Activated CD4-positive, alpha-beta memory T cell treated with anti-CD3 and anti-CD28 coated beads, Interleukin-2, amount 10 ng/mL, durations not matched to agents 7 days and 5 days (primary cell): Measurements from ENCODE around the gene CDC42BPA. TPM values are rescaled to one million over a fixed set of nuclear protein-coding genes. Genes with fewer than 3 reads are reported as not detected.
"Not testable (repeated sequence)": the region's sequence is repeated elsewhere in the genome, so short reads cannot be mapped to it uniquely, and the experiment has no call there.

Experiments
- CTCF ChIA-PET: fragments of 350-600 bp; sonication (Branson Sonifier 250); formaldehyde crosslinking; loops from one replicate; lab custom pipeline; 2021; ENCODE audit warnings: antibody characterized with exemption, inconsistent platforms; lab: Charles Lee
- POLR2A ChIA-PET: fragments of 350-600 bp; sonication (Branson Sonifier 250); formaldehyde crosslinking; loops from one replicate; lab custom pipeline; 2021; ENCODE audit warnings: antibody characterized with exemption; lab: Charles Lee
- DNase-seq: peaks from one replicate; pipeline ENCODE4 v3.0.0-alpha.2; 2020
- H3K27ac Mint-ChIP-seq: one replicate; pipeline ENCODE4 v1.8.0; 2021; ENCODE audit warnings: mild to moderate bottlenecking, mixed read lengths
- H3K27me3 Mint-ChIP-seq: one replicate; pipeline ENCODE4 v1.8.0; 2021; ENCODE audit warnings: mixed read lengths
- H3K36me3 Mint-ChIP-seq: one replicate; pipeline ENCODE4 v1.8.0; 2021; ENCODE audit warnings: low read depth, mixed read lengths
- H3K4me1 Mint-ChIP-seq: one replicate; pipeline ENCODE4 v1.8.0; 2021; ENCODE audit warnings: mixed read lengths
- H3K4me3 Mint-ChIP-seq: one replicate; pipeline ENCODE4 v1.8.0; 2021; ENCODE audit warnings: mild to moderate bottlenecking, mixed read lengths
- H3K9me3 Mint-ChIP-seq: one replicate; pipeline ENCODE4 v1.8.0; 2021; ENCODE audit warnings: mixed read lengths
- total RNA-seq, 2 experiments: library from RNA; stranded (reverse); gene quantifications; one replicate each; pipeline ENCODE4 v1.2.3, GENCODE V29; 2021

The CDC42BPA gene
- total RNA-seq = 1 to 10 TPM; 3.1 TPM

GRCh38 chr1:227318016-227318852 is at the start of gene CDC42BPA:
Gene CDC42BPA (minus strand): TSS chr1:227318492. CDS start chr1:227317182, 1,310 bp downstream.
- POLR2A ChIA-PET = interaction anchor here (0.6 to 1.4 kb wide), 2 partner anchors 14 to 848 kb away, joined by 3 read pairs; no protein-coding TSS in a partner anchor

GRCh38 chr1:227368009-227368408 is 49.7 kb upstream of the CDC42BPA start:
- CTCF ChIA-PET = no interaction called here
- H3K27ac Mint-ChIP-seq = no peak overlapping the region
- H3K27me3 Mint-ChIP-seq = peaks cover 4% of the 10 kb centered on the region
- no peak overlapping the region for H3K4me3 Mint-ChIP-seq
- no peaks in the 10 kb centered on the region for H3K4me1 Mint-ChIP-seq
- no peak for DNase-seq
- H3K36me3 Mint-ChIP-seq = no peaks in the 10 kb centered on the region
- POLR2A ChIA-PET = no interaction called here
- no peaks in the 10 kb centered on the region for H3K9me3 Mint-ChIP-seq

More at GRCh38 chr1:227318016-227318852, at the start of gene CDC42BPA:
- peak; percentile 41 for DNase-seq
- Mint-ChIP-seq H3K4me3 (peak within 1 kb of the TSS; percentile 77), H3K4me1 (peaks cover 27% of the 10 kb centered on the region), H3K9me3 (no peaks in the 10 kb centered on the region), H3K36me3 (no peaks in the 10 kb centered on the region), H3K27ac (no peak within 1 kb of the TSS), H3K27me3 (peaks cover 53% of the 10 kb centered on the region)
- CTCF ChIA-PET = no interaction called here

- POLR2A ChIA-PET = no interaction called here
- CTCF ChIA-PET = no interaction called here
- Mint-ChIP-seq H3K9me3 (no peaks in the 10 kb centered on the region), H3K4me1 (no peaks in the 10 kb centered on the region), H3K36me3 (no peaks in the 10 kb centered on the region), H3K27me3 (no peaks in the 10 kb centered on the region), H3K27ac (no peak overlapping the region), H3K4me3 (no peak overlapping the region)
- DNase-seq = no peak
Measured at GRCh38 chr1:227365473-227366431, 47.5 kb upstream of the CDC42BPA start.

- no peak for DNase-seq
- POLR2A ChIA-PET = no interaction called here
- CTCF ChIA-PET = no interaction called here
- no peaks in the 10 kb centered on the region for H3K4me1 Mint-ChIP-seq
- no peaks in the 10 kb centered on the region for H3K27me3 Mint-ChIP-seq
- no peaks in the 10 kb centered on the region for H3K36me3 Mint-ChIP-seq
- no peaks in the 10 kb centered on the region for H3K9me3 Mint-ChIP-seq
- H3K27ac Mint-ChIP-seq = no peak overlapping the region
- H3K4me3 Mint-ChIP-seq = no peak overlapping the region
Measured at GRCh38 chr1:227364657-227365056, 46.4 kb upstream of the CDC42BPA start.

GRCh38 chr1:227363825-227364224 is 45.5 kb upstream of the CDC42BPA start:
- H3K27me3 Mint-ChIP-seq = no peaks in the 10 kb centered on the region
- H3K4me1 Mint-ChIP-seq = no peaks in the 10 kb centered on the region
- H3K36me3 Mint-ChIP-seq = no peaks in the 10 kb centered on the region
- POLR2A ChIA-PET = no interaction called here
- no peak for DNase-seq
- CTCF ChIA-PET = no interaction called here
- H3K4me3 Mint-ChIP-seq = no peak overlapping the region
- no peak overlapping the region for H3K27ac Mint-ChIP-seq
- no peaks in the 10 kb centered on the region for H3K9me3 Mint-ChIP-seq

GRCh38 chr1:227362039-227362438 is 43.7 kb upstream of the CDC42BPA start:
- H3K4me3 Mint-ChIP-seq = no peak overlapping the region
- no peak overlapping the region for H3K27ac Mint-ChIP-seq
- ChIA-PET CTCF (no interaction called here), POLR2A (no interaction called here)
- H3K9me3 Mint-ChIP-seq = no peaks in the 10 kb centered on the region
- no peaks in the 10 kb centered on the region for H3K27me3 Mint-ChIP-seq
- no peaks in the 10 kb centered on the region for H3K4me1 Mint-ChIP-seq
- H3K36me3 Mint-ChIP-seq = no peaks in the 10 kb centered on the region
- DNase-seq = no peak

- no peaks in the 10 kb centered on the region for H3K9me3 Mint-ChIP-seq
- ChIA-PET CTCF (interaction anchor here (0.7 kb wide), 1 partner anchor 20 kb away, joined by 3 read pairs; no protein-coding TSS in a partner anchor), POLR2A (no interaction called here)
- DNase-seq = no peak
- H3K27me3 Mint-ChIP-seq = no peaks in the 10 kb centered on the region
- no peak overlapping the region for H3K27ac Mint-ChIP-seq
- no peaks in the 10 kb centered on the region for H3K4me1 Mint-ChIP-seq
- H3K4me3 Mint-ChIP-seq = no peak overlapping the region
- H3K36me3 Mint-ChIP-seq = no peaks in the 10 kb centered on the region
Measured at GRCh38 chr1:227357927-227358302, 39.6 kb upstream of the CDC42BPA start.

- DNase-seq = no peak
- CTCF ChIA-PET = interaction anchor here (0.7 kb wide), 1 partner anchor 21 kb away, joined by 3 read pairs; no protein-coding TSS in a partner anchor
- Mint-ChIP-seq H3K27ac (no peak overlapping the region), H3K9me3 (no peaks in the 10 kb centered on the region), H3K4me1 (no peaks in the 10 kb centered on the region), H3K27me3 (peaks cover 2% of the 10 kb centered on the region), H3K4me3 (no peak overlapping the region), H3K36me3 (no peaks in the 10 kb centered on the region)
- POLR2A ChIA-PET = no interaction called here
Measured at GRCh38 chr1:227357171-227357926, 39.1 kb upstream of the CDC42BPA start.

GRCh38 chr1:227356620-227357146 is 38.4 kb upstream of the CDC42BPA start:
- ChIA-PET POLR2A (no interaction called here), CTCF (no interaction called here)
- H3K27ac Mint-ChIP-seq = no peak overlapping the region
- peaks cover 2% of the 10 kb centered on the region for H3K27me3 Mint-ChIP-seq
- no peak overlapping the region for H3K4me3 Mint-ChIP-seq
- no peaks in the 10 kb centered on the region for H3K9me3 Mint-ChIP-seq
- H3K36me3 Mint-ChIP-seq = no peaks in the 10 kb centered on the region
- H3K4me1 Mint-ChIP-seq = no peaks in the 10 kb centered on the region
- DNase-seq = no peak

- POLR2A ChIA-PET = no interaction called here
- H3K4me1 Mint-ChIP-seq = no peaks in the 10 kb centered on the region
- no peaks in the 10 kb centered on the region for H3K36me3 Mint-ChIP-seq
Measured at GRCh38 chr1:227355542-227356245, 37.4 kb upstream of the CDC42BPA start.

GRCh38 chr1:227353186-227353585 is 34.9 kb upstream of the CDC42BPA start:
- H3K4me3 Mint-ChIP-seq = no peak overlapping the region
- H3K27me3 Mint-ChIP-seq = peaks cover 2% of the 10 kb centered on the region
- no peaks in the 10 kb centered on the region for H3K4me1 Mint-ChIP-seq
- no peaks in the 10 kb centered on the region for H3K9me3 Mint-ChIP-seq
- ChIA-PET POLR2A (no interaction called here), CTCF (no interaction called here)
- H3K36me3 Mint-ChIP-seq = no peaks in the 10 kb centered on the region
- DNase-seq = no peak
- H3K27ac Mint-ChIP-seq = no peak overlapping the region

More at GRCh38 chr1:227355542-227356245, 37.4 kb upstream of the CDC42BPA start:
- H3K27me3 Mint-ChIP-seq = peaks cover 2% of the 10 kb centered on the region
- H3K4me3 Mint-ChIP-seq = no peak overlapping the region
- H3K9me3 Mint-ChIP-seq = no peaks in the 10 kb centered on the region
- DNase-seq = no peak
- no peak overlapping the region for H3K27ac Mint-ChIP-seq
- CTCF ChIA-PET = no interaction called here

- H3K27me3 Mint-ChIP-seq, H3K4me1 Mint-ChIP-seq, H3K27ac Mint-ChIP-seq, DNase-seq, H3K36me3 Mint-ChIP-seq, H3K9me3 Mint-ChIP-seq, CTCF ChIA-PET, POLR2A ChIA-PET, H3K4me3 Mint-ChIP-seq: not testable (repeated sequence)
Measured at GRCh38 chr1:227352164-227352563, 33.9 kb upstream of the CDC42BPA start.
